C4-2B (cell line): ENCODE data around the gene RTN4R.

Source experiments
- CTCF ChIP-seq: fragments of 450-650 bp; conservative IDR thresholded peaks from 2 replicates; pipeline ENCODE4 v1.5.1; 2017; ENCODE audit warnings: mild to moderate bottlenecking
- ZFX ChIP-seq: fragments of 450-650 bp; IDR thresholded peaks from 2 replicates; pipeline ENCODE4 v1.6.1; 2017

- TF ChIP-seq CTCF, result no peak
- TF ChIP-seq ZFX, result no peak
Measured at GRCh38 chr22:20234314-20234682, 33.8 kb downstream of the RTN4R start.
